ENCODE data around the gene TMX1. TPM values are rescaled to one million over a fixed set of nuclear protein-coding genes. Genes with fewer than 3 reads are reported as not detected.
A peak's percentile ranks its signal among the peaks of the same experiment; 100 is the strongest.

Gene TMX1, protein sequence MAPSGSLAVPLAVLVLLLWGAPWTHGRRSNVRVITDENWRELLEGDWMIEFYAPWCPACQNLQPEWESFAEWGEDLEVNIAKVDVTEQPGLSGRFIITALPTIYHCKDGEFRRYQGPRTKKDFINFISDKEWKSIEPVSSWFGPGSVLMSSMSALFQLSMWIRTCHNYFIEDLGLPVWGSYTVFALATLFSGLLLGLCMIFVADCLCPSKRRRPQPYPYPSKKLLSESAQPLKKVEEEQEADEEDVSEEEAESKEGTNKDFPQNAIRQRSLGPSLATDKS
- 10 to 100 TPM; 43.2 to 47.8 TPM for total RNA-seq

- DNase-seq (ENCODE audit: low spot score) = peak; percentile 95
- Mint-ChIP-seq H3K36me3 (no peaks in the 10 kb centered on the region), H3K4me3 (no peak within 1 kb of the TSS), H3K27me3 (no peaks in the 10 kb centered on the region), H3K4me1 (ENCODE audit: low read depth in 2 of 2) (peaks cover 20 to 27% of the 10 kb centered on the region in 2 donors), H3K9me3 (no peaks in the 10 kb centered on the region), H3K27ac (no peak within 1 kb of the TSS)
- peak; percentile 96 to 97 for ATAC-seq
Observed at GRCh38 chr14:51239813-51240803, at the start of gene TMX1. Gene TMX1, plus strand, starts transcription at chr14:51240247. Its CDS starts 46 bp downstream, at chr14:51240293.

DNA sequence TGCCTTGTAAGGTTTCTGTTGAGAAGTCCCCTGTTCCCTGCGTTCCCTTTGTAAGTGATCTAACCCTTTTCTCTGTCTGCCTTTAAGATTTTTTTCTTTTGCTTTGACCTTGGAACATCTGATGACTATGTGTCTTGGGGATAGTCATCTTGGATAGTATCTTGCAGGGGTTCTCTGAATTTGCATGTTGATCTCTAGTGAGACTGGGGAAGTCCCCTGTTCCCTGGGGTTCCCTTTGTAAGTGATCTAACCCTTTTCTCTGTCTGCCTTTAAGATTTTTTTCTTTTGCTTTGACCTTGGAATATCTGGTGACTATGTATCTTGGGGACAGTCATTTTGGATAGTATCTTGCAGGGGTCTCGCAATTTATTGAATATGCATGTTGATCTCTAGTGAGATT is 38.2 kb upstream of the TMX1 start:
- no peaks in the 10 kb centered on the region for H3K9me3 Mint-ChIP-seq
- no peaks in the 10 kb centered on the region for H3K36me3 Mint-ChIP-seq
- peaks cover 20 to 21% of the 10 kb centered on the region in 2 donors for H3K27me3 Mint-ChIP-seq
- ATAC-seq = no peak
- no peaks in the 10 kb centered on the region for H3K4me1 Mint-ChIP-seq (ENCODE audit: low read depth in 2 of 2)
- H3K4me3 Mint-ChIP-seq = no peak overlapping the region
- H3K27ac Mint-ChIP-seq = no peak overlapping the region
- no peak for DNase-seq (ENCODE audit: low spot score)

- no peaks in the 10 kb centered on the region for H3K9me3 Mint-ChIP-seq
- H3K36me3 Mint-ChIP-seq = no peaks in the 10 kb centered on the region
- no peak overlapping the region for H3K4me3 Mint-ChIP-seq
- no peak overlapping the region for H3K27ac Mint-ChIP-seq
- peak; percentile 43 to 50 for ATAC-seq
- no peak for DNase-seq (ENCODE audit: low spot score)
- H3K27me3 Mint-ChIP-seq = peaks cover 22 to 23% of the 10 kb centered on the region in 2 donors
- no peaks in the 10 kb centered on the region for H3K4me1 Mint-ChIP-seq (ENCODE audit: low read depth in 2 of 2)
Observed at GRCh38 chr14:51202914-51203665, 37.0 kb upstream of the TMX1 start.

DNA sequence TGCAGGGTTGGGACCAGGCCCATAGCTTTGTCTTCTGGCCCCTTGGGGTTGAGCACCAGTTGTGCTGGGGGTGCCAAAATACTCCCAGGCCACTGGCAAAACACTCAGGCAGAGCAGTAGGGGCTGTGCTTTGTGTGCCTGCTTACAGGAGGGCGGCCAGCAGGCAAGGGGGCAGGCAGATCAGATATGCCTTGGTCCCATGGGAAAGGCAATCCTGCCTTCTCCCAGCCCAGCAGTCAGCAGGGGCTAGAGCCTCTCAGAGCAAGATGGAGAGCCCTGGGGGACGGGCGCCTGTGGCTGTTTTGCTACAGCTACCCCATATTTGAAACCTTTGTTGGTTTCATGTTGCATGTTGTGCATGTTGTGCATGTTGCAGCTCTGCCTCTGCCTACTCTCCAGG is 36.2 kb upstream of the TMX1 start:
- no peak overlapping the region for H3K4me3 Mint-ChIP-seq
- DNase-seq (ENCODE audit: low spot score) (no peak), ATAC-seq (no peak)
- H3K27me3 Mint-ChIP-seq = peaks cover 23 to 29% of the 10 kb centered on the region in 2 donors
- H3K4me1 Mint-ChIP-seq (ENCODE audit: low read depth in 2 of 2) = no peaks in the 10 kb centered on the region
- H3K27ac Mint-ChIP-seq = no peak overlapping the region
- H3K9me3 Mint-ChIP-seq = no peaks in the 10 kb centered on the region
- H3K36me3 Mint-ChIP-seq = no peaks in the 10 kb centered on the region

GRCh38 chr14:51205486-51205885 is 34.6 kb upstream of the TMX1 start:
- H3K9me3 Mint-ChIP-seq = no peaks in the 10 kb centered on the region
- no peaks in the 10 kb centered on the region for H3K36me3 Mint-ChIP-seq
- no peak overlapping the region for H3K27ac Mint-ChIP-seq
- H3K4me1 Mint-ChIP-seq (ENCODE audit: low read depth in 2 of 2) = no peaks in the 10 kb centered on the region
- H3K4me3 Mint-ChIP-seq = no peak overlapping the region
- peaks cover 24 to 29% of the 10 kb centered on the region in 2 donors for H3K27me3 Mint-ChIP-seq
- ATAC-seq (peak in 1 of 2 donors; percentile 27), DNase-seq (ENCODE audit: low spot score) (no peak)

DNA sequence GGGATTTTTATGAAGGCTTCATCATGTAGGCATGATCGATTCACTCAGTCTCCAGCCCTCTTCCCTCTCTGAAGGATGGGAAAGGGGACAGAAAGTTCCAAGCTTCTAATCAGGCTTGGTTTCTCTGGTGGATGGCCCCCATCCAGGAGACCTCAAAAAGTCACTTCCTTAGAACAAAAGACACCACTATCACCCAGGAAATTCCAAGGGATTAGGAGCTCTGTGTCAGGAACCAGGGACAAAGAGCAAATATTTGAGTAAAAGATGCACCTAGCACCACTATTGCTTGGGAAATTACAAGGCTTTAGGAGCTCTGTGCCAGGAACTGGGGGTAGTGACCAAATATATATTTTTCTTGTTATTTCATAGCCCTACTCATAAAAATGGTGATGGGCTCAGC is 33.6 kb upstream of the TMX1 start:
- no peaks in the 10 kb centered on the region for H3K9me3 Mint-ChIP-seq
- no peak for ATAC-seq
- H3K36me3 Mint-ChIP-seq = no peaks in the 10 kb centered on the region
- no peak overlapping the region for H3K27ac Mint-ChIP-seq
- no peak for DNase-seq (ENCODE audit: low spot score)
- H3K4me3 Mint-ChIP-seq = no peak overlapping the region
- H3K4me1 Mint-ChIP-seq (ENCODE audit: low read depth in 2 of 2) = no peaks in the 10 kb centered on the region
- H3K27me3 Mint-ChIP-seq = peaks cover 18 to 19% of the 10 kb centered on the region in 2 donors

DNA sequence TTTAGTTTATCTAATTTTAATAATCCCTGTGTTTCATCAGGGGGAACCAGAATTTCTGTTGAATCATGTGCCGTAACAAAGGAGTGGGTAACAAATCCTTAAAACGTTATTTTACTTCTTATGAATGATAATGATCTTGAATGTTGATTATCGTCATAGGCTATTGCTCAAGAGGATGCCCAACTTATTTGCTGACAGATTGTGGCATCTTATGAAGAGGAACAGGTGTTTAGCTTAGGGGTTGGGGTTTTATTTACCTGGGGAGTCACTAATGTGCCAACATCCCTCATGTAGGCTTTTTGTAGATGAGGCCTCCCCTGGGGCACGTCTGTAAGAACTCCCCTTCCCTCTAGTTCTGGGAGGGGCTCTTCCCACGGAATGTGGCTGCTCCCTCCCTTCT is 32.4 kb upstream of the TMX1 start:
- no peaks in the 10 kb centered on the region for H3K4me1 Mint-ChIP-seq (ENCODE audit: low read depth in 2 of 2)
- H3K36me3 Mint-ChIP-seq = no peaks in the 10 kb centered on the region
- no peak overlapping the region for H3K27ac Mint-ChIP-seq
- DNase-seq (ENCODE audit: low spot score) = no peak
- H3K9me3 Mint-ChIP-seq = no peaks in the 10 kb centered on the region
- no peak overlapping the region for H3K4me3 Mint-ChIP-seq
- ATAC-seq = no peak
- peaks cover 10 to 13% of the 10 kb centered on the region in 2 donors for H3K27me3 Mint-ChIP-seq

DNA sequence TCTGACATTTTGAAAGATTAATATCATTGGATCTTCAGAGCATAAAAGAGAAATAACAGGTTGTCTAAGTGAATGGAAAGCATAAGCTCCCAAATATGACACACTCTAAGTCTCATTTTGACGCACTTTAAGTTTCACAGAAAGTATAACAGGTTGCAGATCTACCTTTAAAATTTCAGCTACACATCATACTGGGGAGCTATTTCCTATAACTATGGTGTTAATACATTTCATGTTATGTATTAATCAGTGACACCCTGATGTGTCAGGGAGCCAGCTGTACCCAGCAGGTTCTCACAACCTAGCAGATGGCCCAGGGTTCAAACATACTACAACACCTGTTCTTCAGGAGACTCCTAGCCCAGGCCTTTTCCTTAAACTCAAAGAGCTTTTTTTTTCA is 31.1 kb upstream of the TMX1 start:
- H3K27ac Mint-ChIP-seq = no peak overlapping the region
- H3K27me3 Mint-ChIP-seq = peaks cover 6 to 8% of the 10 kb centered on the region in 2 donors
- DNase-seq (ENCODE audit: low spot score) (no peak), ATAC-seq (no peak)
- no peaks in the 10 kb centered on the region for H3K9me3 Mint-ChIP-seq
- H3K4me3 Mint-ChIP-seq = no peak overlapping the region
- H3K4me1 Mint-ChIP-seq (ENCODE audit: low read depth in 2 of 2) = no peaks in the 10 kb centered on the region
- no peaks in the 10 kb centered on the region for H3K36me3 Mint-ChIP-seq

DNA sequence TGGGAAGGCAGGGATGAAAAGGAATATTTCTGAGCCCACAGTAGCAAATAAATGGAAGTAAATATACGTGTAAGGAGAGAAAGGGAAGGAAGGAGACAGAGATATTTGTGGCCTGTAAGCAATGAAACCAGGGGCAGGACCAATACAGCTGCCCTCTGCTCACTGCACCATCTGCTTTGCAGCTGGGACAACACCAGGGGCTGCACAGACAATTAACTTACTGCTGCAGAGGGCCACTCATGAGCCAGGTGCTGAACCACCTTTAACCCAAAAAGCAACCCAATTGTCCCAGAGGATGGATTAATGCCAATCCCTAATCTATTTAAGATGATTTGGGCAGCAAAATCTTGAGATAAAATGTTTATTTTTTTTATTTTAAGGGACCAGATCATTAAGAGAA is 30.6 kb upstream of the TMX1 start:
- Mint-ChIP-seq H3K36me3 (no peaks in the 10 kb centered on the region), H3K27ac (no peak overlapping the region), H3K4me1 (ENCODE audit: low read depth in 2 of 2) (no peaks in the 10 kb centered on the region), H3K4me3 (no peak overlapping the region), H3K27me3 (peaks cover 6 to 8% of the 10 kb centered on the region in 2 donors), H3K9me3 (no peaks in the 10 kb centered on the region)
- no peak for ATAC-seq
- DNase-seq (ENCODE audit: low spot score) = no peak

- ATAC-seq = no peak
- H3K4me3 Mint-ChIP-seq = no peak overlapping the region
- H3K36me3 Mint-ChIP-seq = no peaks in the 10 kb centered on the region
- H3K27ac Mint-ChIP-seq = no peak overlapping the region
- H3K4me1 Mint-ChIP-seq (ENCODE audit: low read depth in 2 of 2) = no peaks in the 10 kb centered on the region
- no peak for DNase-seq (ENCODE audit: low spot score)
- H3K9me3 Mint-ChIP-seq = no peaks in the 10 kb centered on the region
- peaks cover 6 to 8% of the 10 kb centered on the region in 2 donors for H3K27me3 Mint-ChIP-seq
Observed at GRCh38 chr14:51210594-51210993, 29.5 kb upstream of the TMX1 start.

- no peak for DNase-seq (ENCODE audit: low spot score)
- ATAC-seq = no peak
- no peaks in the 10 kb centered on the region for H3K4me1 Mint-ChIP-seq (ENCODE audit: low read depth in 2 of 2)
- H3K9me3 Mint-ChIP-seq = no peaks in the 10 kb centered on the region
- H3K4me3 Mint-ChIP-seq = no peak overlapping the region
- no peak overlapping the region for H3K27ac Mint-ChIP-seq
- H3K36me3 Mint-ChIP-seq = no peaks in the 10 kb centered on the region
- H3K27me3 Mint-ChIP-seq = peaks cover 6 to 8% of the 10 kb centered on the region in 2 donors
Observed at GRCh38 chr14:51211149-51211548, 28.9 kb upstream of the TMX1 start.

DNA sequence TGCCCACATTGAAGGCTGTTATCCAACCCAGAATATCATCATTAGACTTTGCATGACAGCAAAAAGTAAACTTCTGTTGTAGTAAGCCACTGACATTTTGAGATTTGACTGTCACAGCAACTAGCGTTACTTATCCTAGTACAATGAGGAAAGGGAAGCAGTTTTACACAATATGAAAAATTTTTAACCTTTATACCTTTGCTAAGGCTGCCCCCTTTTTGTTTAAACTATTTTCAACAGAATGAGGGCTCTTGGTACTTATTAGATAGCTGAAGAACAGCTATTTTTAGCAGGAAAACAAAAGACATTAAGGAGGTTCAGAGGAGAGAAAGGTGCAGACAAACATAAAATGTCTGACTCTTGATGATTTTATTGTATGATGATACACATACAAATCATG is 23.4 kb upstream of the TMX1 start:
- Mint-ChIP-seq H3K4me1 (ENCODE audit: low read depth in 2 of 2) (no peaks in the 10 kb centered on the region), H3K9me3 (no peaks in the 10 kb centered on the region), H3K27me3 (peaks cover 0 to 2% of the 10 kb centered on the region in 2 donors), H3K27ac (no peak overlapping the region), H3K36me3 (no peaks in the 10 kb centered on the region), H3K4me3 (no peak overlapping the region)
- ATAC-seq (no peak), DNase-seq (ENCODE audit: low spot score) (no peak)

DNA sequence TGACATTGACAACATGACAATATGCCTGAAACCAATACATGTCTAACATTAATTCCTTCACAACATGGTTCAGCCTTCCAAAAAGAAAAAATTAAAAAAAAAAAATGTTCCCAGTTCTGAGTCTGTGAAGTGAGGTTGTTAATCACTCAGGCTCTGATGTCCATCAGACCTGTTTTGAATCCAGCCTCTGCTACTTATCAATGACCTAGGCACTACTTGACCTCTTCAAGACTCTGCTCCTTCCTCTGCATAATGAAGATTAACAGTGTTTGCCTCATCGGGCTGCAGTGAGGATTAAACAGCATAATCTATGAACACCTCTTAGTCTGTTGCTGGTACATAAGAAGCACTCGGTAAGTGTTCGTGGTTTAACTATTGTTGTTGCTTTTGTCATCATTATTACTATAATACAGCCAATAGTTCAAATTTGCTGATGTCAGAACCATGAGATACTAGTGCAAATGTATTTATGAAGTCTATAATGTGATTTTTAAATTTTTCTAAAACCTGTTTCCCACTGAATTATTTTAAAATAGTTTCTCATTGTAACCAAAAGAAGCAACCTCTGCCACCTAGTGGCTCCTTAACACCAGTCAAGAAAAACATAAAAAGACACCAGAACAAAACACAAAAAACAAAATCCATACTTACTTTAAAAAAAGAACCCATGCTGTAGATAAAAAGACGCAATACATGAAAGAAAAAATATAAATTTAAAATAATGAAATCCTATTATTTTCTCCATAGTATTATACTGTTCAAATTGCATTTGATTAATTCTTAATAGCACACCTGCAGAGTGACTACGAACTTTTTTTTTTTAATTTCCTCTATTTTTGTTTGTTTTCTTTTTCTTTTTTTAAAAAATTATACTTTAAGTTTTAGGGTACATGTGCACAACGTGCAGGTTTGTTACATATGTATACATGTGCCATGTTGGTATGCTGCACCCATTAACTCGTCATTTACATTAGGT is 20.3 kb upstream of the TMX1 start:
- ATAC-seq (no peak), DNase-seq (ENCODE audit: low spot score) (no peak)
- Mint-ChIP-seq H3K27ac (no peak overlapping the region), H3K36me3 (no peaks in the 10 kb centered on the region), H3K27me3 (peaks cover 0 to 2% of the 10 kb centered on the region in 2 donors), H3K4me3 (no peak overlapping the region), H3K9me3 (no peaks in the 10 kb centered on the region), H3K4me1 (ENCODE audit: low read depth in 2 of 2) (no peaks in the 10 kb centered on the region)
